ACHN (cell line): ENCODE data around the gene COL4A2.

Experiments
- DNase-seq: peaks from one replicate; pipeline ENCODE4 v3.0.0-alpha.2; 2015
- in situ Hi-C: cut with HindIII; loops from 2 replicates; pipeline ENCODE4 v1.10.0; 2017; ENCODE audit warnings: low sequenced_read_pairs, low pct_ligation_motif_present, low pct_unique_long_range_greater_than_20kb

COL4A2 gene

GRCh38 chr13:110516500-110516899 is 209.4 kb downstream of the COL4A2 start:
- in situ Hi-C loops = no loop called here
- no peak for DNase-seq

- no peak for DNase-seq
- in situ Hi-C loops = no loop called here
Observed at GRCh38 chr13:110517505-110518225, 210.6 kb downstream of the COL4A2 start.

- in situ Hi-C loops = no loop called here
- no peak for DNase-seq
Observed at GRCh38 chr13:110518226-110518525, 211.1 kb downstream of the COL4A2 start.

- in situ Hi-C loops = no loop called here
- DNase-seq = no peak
Observed at GRCh38 chr13:110518571-110518970, 211.5 kb downstream of the COL4A2 start.

- DNase-seq = no peak
- in situ Hi-C loops = no loop called here
Observed at GRCh38 chr13:110519046-110519445, 212.0 kb downstream of the COL4A2 start.

GRCh38 chr13:110519506-110519905 is 212.4 kb downstream of the COL4A2 start:
- in situ Hi-C loops = no loop called here
- DNase-seq = no peak

- DNase-seq = no peak
- in situ Hi-C loops = no loop called here
Observed at GRCh38 chr13:110520431-110521295, 213.6 kb downstream of the COL4A2 start.

- no peak for DNase-seq
- in situ Hi-C loops = no loop called here
Observed at GRCh38 chr13:110521296-110521680, 214.2 kb downstream of the COL4A2 start.

GRCh38 chr13:110521946-110522345 is 214.9 kb downstream of the COL4A2 start:
- DNase-seq = no peak
- in situ Hi-C loops = no loop called here

GRCh38 chr13:110522721-110523120 is 215.6 kb downstream of the COL4A2 start:
- DNase-seq = no peak
- in situ Hi-C loops = no loop called here

GRCh38 chr13:110523180-110523579 is 216.1 kb downstream of the COL4A2 start:
- in situ Hi-C loops = no loop called here
- no peak for DNase-seq

- no peak for DNase-seq
- in situ Hi-C loops = no loop called here
Observed at GRCh38 chr13:110523838-110524540, 216.9 kb downstream of the COL4A2 start.

GRCh38 chr13:110524541-110525257 is 217.6 kb downstream of the COL4A2 start:
- in situ Hi-C loops = no loop called here
- DNase-seq = no peak

GRCh38 chr13:110525328-110526319 is 218.5 kb downstream of the COL4A2 start:
- in situ Hi-C loops = no loop called here

GRCh38 chr13:110528371-110528770 is 221.3 kb downstream of the COL4A2 start:
- DNase-seq = no peak
- in situ Hi-C loops = no loop called here

More at GRCh38 chr13:110525328-110526319, 218.5 kb downstream of the COL4A2 start:
- DNase-seq = no peak

GRCh38 chr13:110528911-110529310 is 221.8 kb downstream of the COL4A2 start:
- in situ Hi-C loops = no loop called here

GRCh38 chr13:110529522-110530311 is 222.6 kb downstream of the COL4A2 start:
- DNase-seq = no peak
- in situ Hi-C loops = no loop called here

More at GRCh38 chr13:110528911-110529310, 221.8 kb downstream of the COL4A2 start:
- no peak for DNase-seq
